Heart left ventricle (tissue), 16 donors: ENCODE results near the gene DOCK2. TPM values are rescaled to one million over a fixed set of nuclear protein-coding genes. Genes with fewer than 3 reads are reported as not detected.

Experiments used
- ATAC-seq, 4 donors: fragments of 200-7000 bp; cut with Tn5 transposase; one replicate each; pipeline ENCODE4 v1.9.1; 2020 to 2022; ENCODE audit warnings: moderate library complexity in 4 of 4, mild to moderate bottlenecking in 3 of 4, moderate number of reproducible peaks in 1 of 4
- DNase-seq, 5 donors: peaks; one replicate each; pipeline ENCODE4 v3.0.0-alpha.2; 2020
- H3K27ac ChIP-seq, 12 donors: fragments of 200-600 bp; sonication (generic) in 4 of 12; one replicate each; pipeline versions ENCODE4 v1.5.0 to v1.8.0; 2016 to 2022; ENCODE audit warnings: mild to moderate bottlenecking in 2 of 12
- H3K27me3 ChIP-seq, 9 donors: fragments of 200-600 bp; sonication (generic) in 2 of 9; one replicate each; pipeline versions ENCODE4 v1.5.1 to v1.8.0; 2016 to 2022; ENCODE audit warnings: mild to moderate bottlenecking in 3 of 9
- H3K36me3 ChIP-seq, 9 donors: fragments of 200-600 bp; sonication (generic) in 2 of 9; one replicate each; pipeline versions ENCODE4 v1.5.0 to v1.8.0; 2018 to 2022; ENCODE audit warnings: mild to moderate bottlenecking in 2 of 9
- H3K4me1 ChIP-seq, 12 donors: fragments of 200-600 bp; sonication (generic) in 4 of 12; one replicate each; pipeline versions ENCODE4 v1.5.0 to v1.8.0; 2016 to 2022; ENCODE audit warnings: mild to moderate bottlenecking in 3 of 12
- H3K4me3 ChIP-seq, 12 donors: fragments of 200-600 bp; sonication (generic) in 4 of 12; one replicate each; pipeline versions ENCODE4 v1.5.0 to v1.8.0; 2017 to 2022; ENCODE audit warnings: mild to moderate bottlenecking in 9 of 12, moderate library complexity in 4 of 12
- H3K9me3 ChIP-seq, 12 donors: fragments of 200-600 bp; sonication (generic) in 4 of 12; one replicate each; pipeline versions ENCODE4 v1.5.0 to v1.8.0; 2016 to 2022; ENCODE audit warnings: mild to moderate bottlenecking in 1 of 12
- CTCF ChIP-seq, 12 donors: fragments of 200-600 bp; sonication (generic) in 4 of 12; IDR thresholded peaks; one replicate each; pipeline versions ENCODE4 v1.5.0 to v1.8.0; 2018 to 2022; ENCODE audit warnings: antibody characterized with exemption in 12 of 12, mild to moderate bottlenecking in 5 of 12
- POLR2A ChIP-seq, 2 donors: fragments of 450-650 bp; IDR thresholded peaks; one replicate each; pipeline ENCODE4 v1.6.1; 2017; ENCODE audit warnings: antibody characterized with exemption in 2 of 2, mild to moderate bottlenecking in 2 of 2, moderate library complexity in 2 of 2
- WGBS, 4 donors: extraction: QIAGEN DNeasy Blood & Tissue Kit in 2 of 4; methylation state at CpG; one replicate each; pipeline versions ENCODE4 v1.1.5 to v1.1.7; 2013 to 2018; 5-methylcytosine and 5-hydroxymethylcytosine counted together
- intact Hi-C, 10 donors: fragments of 100-400 bp; cut with DNase I; formaldehyde crosslinking; loops; one replicate each; pipeline versions ENCODE4 v1.11.1 to v1.14.2; 2022
- polyA plus RNA-seq, 2 donors: library from polyadenylated mRNA; stranded (reverse); fragments of 200-250 nt; gene quantifications; one replicate each; pipeline ENCODE4 v1.2.3, GENCODE V29; 2013
- total RNA-seq, 9 donors: library from RNA; depleted of rRNA in 2 of 9; stranded (reverse); fragments of >200 nt in 2 of 9; fragmentation: NEBNext Ultra II Directional in 3 of 9; extraction: Animal tissue kit (Norgen Biotek cat#: 25700) in 3 of 9; gene quantifications; one replicate each; pipeline versions ENCODE4 v1.1.0 to v1.2.4, GENCODE V29; 2016 to 2023
- donor health status: ischemic (EF 13 %, LVEDD 7.1; RV severe dilation, severe dysfunction).
- donor health status: healthy with polysubstance abuse.
- donor health status: DM: no; HTN: yes; CAD: no.
- donor health status: DM: no; HTN: no; CAD: no.
- donor health status: ischemic (EF 25% LVEDD 6.9; RV normal size, moderate dysfunction).
- donor health status: ischemic (EF 25% LVEDD 5.7; RV mildly dilated, moderate dysfunction).
- donor health status: healthy.
- donor health status: DM: yes; HTN: yes; CAD: no.
- donor health status: ischemic (EF 35%, LVEDD 5.7; RV mildly dilated, moderate dysfunction).
- donor health status: nonischemic (EF 11% LVEDD 7.7; RV severe dilation, severe dysfunction).
- donor health status: DM: yes; HTN: yes; CAD: no.
- donor health status: PGD.
- donor health status: ischemic (EF 29% LVEDD 5.4; RV normal size, mild dysfunction).
- donor health status: nonischemic (EF 23%, LVEDD 6.1; RV moderate dilation, normal function).

DOCK2 gene
- total and polyA plus RNA-seq, 11 donors: 0.80 to 59.5 (median 4.6) TPM

DNA sequence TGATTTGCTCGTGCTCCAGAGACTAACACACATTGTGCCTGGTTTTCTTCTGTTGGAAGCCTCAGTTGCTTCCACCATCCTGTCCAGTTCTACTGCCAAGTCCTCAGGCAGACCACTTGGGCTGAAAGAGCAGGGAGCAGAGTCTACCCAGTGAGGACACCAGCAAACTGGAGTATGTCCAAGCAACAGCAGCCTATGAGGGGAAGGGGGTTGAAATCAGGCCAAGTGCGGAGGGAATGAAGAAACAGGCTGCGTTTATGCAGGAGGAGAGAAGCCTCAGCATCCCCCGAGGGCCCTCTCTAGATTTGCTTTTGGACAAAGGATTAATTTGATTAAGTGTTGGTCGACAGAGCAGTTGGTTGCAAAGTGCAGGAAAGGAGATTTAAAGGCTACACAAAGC is 14.5 kb downstream of the DOCK2 start:
- Histone ChIP-seq H3K4me1 (peaks cover 0 to 86% (median 9%) of the 10 kb centered on the region in 12 donors), H3K36me3 (peaks cover 0 to 20% (median 0%) of the 10 kb centered on the region in 9 donors), H3K9me3 (no peaks in the 10 kb centered on the region), H3K4me3 (peak overlapping the region in 1 of 12 donors; percentile 7), H3K27ac (peak overlapping the region in 1 of 12 donors; percentile 79), H3K27me3 (no peaks in the 10 kb centered on the region)
- ATAC-seq (no peak), DNase-seq (no peak)
- no peak for TF ChIP-seq POLR2A (IDR thresholded peaks at IDR 0.05)
- TF ChIP-seq CTCF (IDR thresholded peaks at IDR 0.05): no peak
- WGBS, 4 donors: 36 to 60% (median 40%) methylated on average over 5 of the region's 5 CpGs
- intact Hi-C loops: no loop called here

GRCh38 chr5:169652057-169652456 is 15.0 kb downstream of the DOCK2 start:
- peak; percentile 75 to 82 (median 81) for ATAC-seq
- no peak for TF ChIP-seq CTCF (IDR thresholded peaks at IDR 0.05)
- TF ChIP-seq POLR2A (IDR thresholded peaks at IDR 0.05): no peak
- DNase-seq: peak; percentile 49 to 80 (median 67)

GRCh38 chr5:169653091-169653490 is 16.0 kb downstream of the DOCK2 start:
- H3K27ac ChIP-seq: no peak overlapping the region
- ATAC-seq (no peak), DNase-seq (no peak)
- H3K4me1 ChIP-seq: peaks cover 0 to 77% (median 9%) of the 10 kb centered on the region in 12 donors
- no peak for TF ChIP-seq CTCF (IDR thresholded peaks at IDR 0.05)
- no peak for TF ChIP-seq POLR2A (IDR thresholded peaks at IDR 0.05)
- H3K4me3 ChIP-seq: no peak overlapping the region
- intact Hi-C loops: no loop called here
- H3K27me3 ChIP-seq: no peaks in the 10 kb centered on the region
- no peaks in the 10 kb centered on the region for H3K9me3 ChIP-seq
- WGBS, 4 donors: 62 to 79% (median 68%) methylated on average over 5 of the region's 5 CpGs
- H3K36me3 ChIP-seq: peaks cover 0 to 23% (median 0%) of the 10 kb centered on the region in 9 donors

More at GRCh38 chr5:169652057-169652456, 15.0 kb downstream of the DOCK2 start:
- H3K36me3 ChIP-seq: peaks cover 0 to 23% (median 0%) of the 10 kb centered on the region in 9 donors
- no peaks in the 10 kb centered on the region for H3K27me3 ChIP-seq
- intact Hi-C loops: no loop called here
- no peak overlapping the region for H3K4me3 ChIP-seq
- peaks cover 0 to 86% (median 9%) of the 10 kb centered on the region in 12 donors for H3K4me1 ChIP-seq
- WGBS, 4 donors: 0 to 30% (median 6%) methylated on average over 1 of the region's 1 CpG
- no peaks in the 10 kb centered on the region for H3K9me3 ChIP-seq
- H3K27ac ChIP-seq: peak overlapping the region in 1 of 12 donors; percentile 79

- Histone ChIP-seq H3K27me3 (no peaks in the 10 kb centered on the region), H3K9me3 (no peaks in the 10 kb centered on the region), H3K36me3 (peaks cover 0 to 23% (median 0%) of the 10 kb centered on the region in 9 donors), H3K4me3 (no peak overlapping the region), H3K4me1 (peaks cover 0 to 54% (median 9%) of the 10 kb centered on the region in 12 donors), H3K27ac (peak overlapping the region in 1 of 12 donors; percentile 24)
- WGBS, 4 donors: 83 to 94% (median 87%) methylated on average over 2 of the region's 2 CpGs
- DNase-seq (no peak), ATAC-seq (no peak)
- intact Hi-C loops: no loop called here
- TF ChIP-seq POLR2A (IDR thresholded peaks at IDR 0.05): no peak
- TF ChIP-seq CTCF (IDR thresholded peaks at IDR 0.05): no peak
Observed at GRCh38 chr5:169655353-169655752, 18.3 kb downstream of the DOCK2 start.
